NCI-H187 (cell line): ENCODE data around the gene SPATA25.
"Not testable (repeated sequence)": the region's sequence is repeated elsewhere in the genome, so short reads cannot be mapped to it uniquely, and the experiment has no call there.

ENCODE experiments used
- DNase-seq, 2 experiments: peaks; one replicate each; lab custom pipeline; 2025; lab: John Stamatoyannopoulos, UW

The SPATA25 gene

GRCh38 chr20:45892828-45893500 lies 5.5 kb upstream of the SPATA25 start:
- no peak for DNase-seq

- no peak for DNase-seq
Observed at GRCh38 chr20:45892049-45892825, 4.8 kb upstream of the SPATA25 start.

DNA sequence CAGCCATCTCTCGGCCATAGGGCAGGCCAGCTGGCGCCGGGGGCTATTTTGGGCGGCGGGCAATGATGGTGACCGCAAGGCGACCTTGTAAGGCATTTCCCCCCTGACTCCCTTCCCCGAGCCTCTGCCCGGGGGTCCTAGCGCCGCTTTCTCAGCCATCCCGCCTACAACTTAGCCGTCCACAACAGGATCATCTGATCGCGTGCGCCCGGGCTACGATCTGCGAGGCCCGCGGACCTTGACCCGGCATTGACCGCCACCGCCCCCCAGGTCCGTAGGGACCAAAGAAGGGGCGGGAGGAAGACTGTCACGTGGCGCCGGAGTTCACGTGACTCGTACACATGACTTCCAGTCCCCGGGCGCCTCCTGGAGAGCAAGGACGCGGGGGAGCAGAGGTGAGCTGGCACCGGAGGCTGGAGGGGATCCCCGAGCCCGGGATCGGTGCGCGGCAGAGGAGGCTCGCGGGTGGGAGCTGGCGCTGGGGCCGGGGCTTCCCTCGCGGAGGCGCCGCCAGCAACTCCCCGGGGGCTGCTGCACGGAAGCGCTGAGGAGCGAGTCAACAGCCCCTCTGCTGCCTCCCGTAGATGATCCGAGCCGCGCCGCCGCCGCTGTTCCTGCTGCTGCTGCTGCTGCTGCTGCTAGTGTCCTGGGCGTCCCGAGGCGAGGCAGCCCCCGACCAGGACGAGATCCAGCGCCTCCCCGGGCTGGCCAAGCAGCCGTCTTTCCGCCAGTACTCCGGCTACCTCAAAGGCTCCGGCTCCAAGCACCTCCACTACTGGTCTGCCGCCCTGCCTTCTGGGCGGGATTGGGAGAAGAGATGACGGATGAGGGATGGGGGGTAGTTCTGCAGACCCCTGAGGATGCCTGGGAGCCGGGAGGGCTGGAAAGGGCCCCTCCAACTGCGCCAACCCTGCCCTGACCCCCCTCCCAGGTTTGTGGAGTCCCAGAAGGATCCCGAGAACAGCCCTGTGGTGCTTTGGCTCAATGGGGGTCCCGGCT lies 3.9 kb upstream of the SPATA25 start, which contains the start of the genes CTSA and NEURL2:
Gene CTSA (plus strand): TSS at position 351 of the 999 bp plus-strand sequence. CDS start 234 bp downstream, at position 585.
Gene NEURL2 (minus strand): TSS at position 224 of the 999 bp plus-strand sequence. CDS start 217 bp downstream, at position 7.
- DNase-seq, result peak; percentile 74 to 78

DNA sequence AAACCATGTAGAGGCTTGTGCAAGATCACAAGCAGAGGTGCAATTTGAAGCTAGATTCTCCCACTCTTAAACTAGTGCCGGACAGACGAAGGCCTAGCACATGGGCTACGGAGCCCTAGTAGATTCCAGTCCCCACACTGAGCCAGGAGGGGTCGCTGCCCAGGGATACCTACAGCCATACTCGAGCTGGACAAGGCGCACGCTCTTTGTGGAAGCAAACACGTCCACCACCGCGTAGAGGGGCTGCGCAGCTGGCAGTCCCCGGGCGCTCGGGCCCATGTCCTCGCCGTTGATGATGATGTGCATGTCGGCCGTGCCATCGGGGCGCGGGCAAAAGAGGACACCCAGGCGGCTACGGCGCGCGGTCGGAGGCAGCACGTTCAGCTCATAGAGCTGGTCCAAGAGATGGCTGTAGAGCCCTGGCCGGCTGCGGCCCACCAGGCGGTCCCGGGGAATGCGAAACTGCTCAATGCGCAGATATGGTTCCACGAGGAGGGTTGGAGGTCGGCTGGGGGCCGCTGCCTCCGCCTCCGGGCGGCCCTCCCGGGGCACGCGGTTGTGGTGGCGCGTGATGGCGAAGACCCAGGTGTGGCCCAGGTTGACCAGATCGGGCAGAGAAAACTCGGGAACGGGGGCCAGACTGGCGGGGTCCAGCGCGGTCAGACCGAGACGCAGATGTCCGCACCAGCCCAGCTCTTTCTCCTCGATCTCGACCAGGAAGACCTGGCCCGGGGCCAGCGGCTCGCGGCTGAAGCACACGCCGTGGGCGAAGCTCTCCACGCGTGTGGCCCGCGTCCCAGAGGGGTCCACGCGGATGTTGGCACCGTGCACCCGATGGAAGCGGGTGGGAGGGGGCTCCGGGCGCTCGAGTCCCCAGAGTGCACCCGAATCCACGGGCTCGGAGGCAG lies 2.9 kb upstream of the SPATA25 start:
- DNase-seq, result no peak

DNA sequence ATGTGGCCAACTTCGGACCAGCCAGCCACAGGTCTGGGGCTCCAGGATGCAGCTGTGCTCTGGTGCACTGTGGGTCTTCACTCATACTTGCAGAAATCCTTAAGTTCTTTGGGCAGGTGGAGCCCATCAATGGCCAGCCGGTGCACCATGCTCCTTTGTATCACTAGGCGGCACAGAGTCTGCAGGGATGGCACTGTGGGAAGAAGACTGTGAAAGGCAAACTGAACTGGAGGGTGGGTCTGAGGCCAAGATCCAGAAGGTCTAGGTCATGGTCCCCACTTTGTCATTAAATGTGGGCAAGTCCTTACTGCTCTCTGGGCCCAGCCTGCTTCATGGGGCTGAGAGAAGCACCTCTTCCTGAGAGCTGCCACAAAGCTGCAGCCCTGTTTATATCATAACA lies 1.3 kb upstream of the SPATA25 start:
- DNase-seq, result no peak

DNA sequence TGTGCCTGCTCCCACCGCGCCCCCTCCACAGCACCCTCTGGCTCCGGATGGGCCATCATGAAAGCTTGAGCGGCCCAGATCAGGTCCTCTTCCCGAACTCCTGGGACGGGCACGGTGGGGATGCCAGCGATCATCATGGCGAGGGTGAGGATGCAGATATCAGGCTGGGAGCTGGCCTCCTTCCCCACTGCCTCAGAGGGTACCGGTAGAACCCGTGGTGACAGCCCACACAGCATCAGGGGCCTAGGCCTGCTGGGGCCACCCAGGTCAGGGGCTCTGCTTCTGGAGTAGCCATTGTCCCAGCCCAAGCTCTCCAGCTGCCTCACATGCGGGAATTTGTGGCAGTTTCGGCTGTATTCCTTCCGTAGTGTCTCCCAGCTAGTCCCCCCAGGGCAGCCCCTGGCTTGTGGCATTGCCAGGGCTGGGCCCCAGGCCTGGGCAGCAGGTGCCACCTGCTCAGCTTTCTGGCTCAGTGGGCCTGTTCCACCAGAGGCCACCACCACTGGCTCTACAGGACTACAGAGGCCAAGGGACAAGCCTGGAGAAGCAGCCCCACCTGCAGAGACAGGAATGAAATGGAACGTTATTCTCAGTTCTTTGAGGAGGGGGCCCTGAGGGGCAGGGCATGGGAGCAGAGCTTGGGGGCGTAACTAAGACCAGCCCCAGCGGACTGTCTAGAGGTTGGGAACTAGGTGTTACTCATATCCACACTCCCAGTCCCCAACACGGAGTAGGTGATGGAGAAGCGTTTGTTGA lies 654 bp downstream of the SPATA25 start:
- no peak for DNase-seq

DNA sequence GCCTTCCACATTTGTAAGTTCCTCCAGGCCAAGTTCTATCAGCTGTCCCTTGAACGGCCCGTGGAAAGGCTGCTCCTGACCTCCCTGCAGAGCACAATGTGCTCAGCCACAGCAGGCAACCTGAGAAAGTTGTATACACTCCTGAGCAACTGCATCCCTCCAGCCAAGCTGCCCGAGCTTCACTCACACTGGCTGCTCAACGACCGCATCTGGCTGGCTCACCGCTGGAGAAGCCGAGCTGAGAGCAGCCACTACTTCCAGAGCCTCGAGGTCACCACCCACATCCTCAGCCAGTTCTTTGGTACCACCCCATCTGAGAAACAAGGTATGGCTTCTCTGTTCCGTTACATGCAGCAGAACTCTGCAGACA lies 4.3 kb downstream of the SPATA25 start:
- DNase-seq, result no peak

- DNase-seq, result no peak
Observed at GRCh38 chr20:45882469-45883099, 4.8 kb downstream of the SPATA25 start.

GRCh38 chr20:45880988-45881788 lies 6.2 kb downstream of the SPATA25 start, which contains the start of gene ZSWIM1:
ZSWIM1 (plus strand) TSS chr20:45881227; CDS start chr20:45882593, 1,366 bp downstream.
- DNase-seq, result peak; percentile 95 to 99

- no peak for DNase-seq
Observed at GRCh38 chr20:45878076-45878761, 9.2 kb downstream of the SPATA25 start.

- no peak for DNase-seq
Observed at GRCh38 chr20:45874576-45874975, 12.8 kb downstream of the SPATA25 start.

GRCh38 chr20:45874104-45874481 lies 13.3 kb downstream of the SPATA25 start:
- DNase-seq, result not testable (repeated sequence)

- DNase-seq, result no peak
Observed at GRCh38 chr20:45873409-45874103, 13.9 kb downstream of the SPATA25 start.

GRCh38 chr20:45872626-45873025 lies 14.8 kb downstream of the SPATA25 start:
- no peak for DNase-seq

- no peak for DNase-seq
Observed at GRCh38 chr20:45867819-45868176, 19.6 kb downstream of the SPATA25 start.

DNA sequence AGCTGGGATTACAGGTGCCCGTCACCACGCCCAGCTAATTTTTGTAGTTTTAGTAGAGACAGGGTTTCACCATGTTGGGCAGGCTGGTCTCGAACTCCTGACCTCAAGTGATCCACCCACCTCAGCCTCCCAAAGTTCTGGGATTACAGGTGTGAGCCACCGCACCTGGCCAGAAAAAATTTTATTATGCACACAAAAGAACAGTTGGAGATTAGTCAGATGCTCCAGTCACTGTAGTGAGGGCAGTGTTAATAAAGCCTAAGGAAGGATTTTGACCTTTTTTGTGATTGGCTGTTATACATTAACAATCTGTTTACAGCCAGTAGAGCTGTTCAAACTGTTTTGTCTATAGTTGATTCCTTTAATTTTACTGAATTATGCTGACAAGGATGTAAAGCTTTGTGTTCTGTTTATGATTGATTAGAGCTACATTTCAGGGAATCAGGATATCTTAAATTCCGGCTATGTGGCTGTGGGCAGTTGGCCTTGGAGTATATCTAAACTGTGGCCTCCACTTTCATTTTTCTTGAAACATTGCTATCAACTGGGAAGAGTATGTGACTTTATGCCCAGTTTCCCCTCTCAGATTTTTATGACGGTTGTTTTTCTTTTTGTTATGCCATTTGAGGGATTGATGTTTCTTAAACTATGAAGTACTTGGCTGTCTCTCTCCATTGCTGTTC lies 20.1 kb downstream of the SPATA25 start:
- no peak for DNase-seq

DNA sequence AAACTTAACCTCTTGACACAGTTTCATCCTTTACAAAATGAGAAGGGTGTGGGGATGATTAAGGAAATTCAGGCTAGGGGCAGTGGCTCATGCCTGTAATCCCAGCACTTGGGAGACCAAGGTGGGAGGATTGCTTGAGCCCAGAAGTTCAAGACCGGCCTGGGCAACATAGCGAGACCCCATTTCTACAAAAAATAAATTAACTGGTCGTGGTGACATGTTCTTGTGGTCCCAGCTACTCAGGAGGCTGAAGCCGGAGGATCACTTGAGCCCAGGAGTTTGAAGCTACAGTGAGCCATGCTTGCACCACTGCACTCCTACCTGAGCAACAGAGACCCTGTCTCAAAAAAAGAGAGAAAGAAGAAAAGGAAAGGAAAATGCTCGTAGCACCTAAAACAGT lies 21.0 kb downstream of the SPATA25 start:
- DNase-seq, result no peak
